PC-3 (cell line): ENCODE data around the gene COL15A1.

Experiments
- CTCF ChIP-seq: fragments of 300-600 bp; sonication (generic); conservative IDR thresholded peaks from 2 replicates; pipeline ENCODE4 v1.5.1; 2017; ENCODE audit warnings: antibody characterized with exemption, low read depth, mild to moderate bottlenecking, low read length
- EZH2phosphoT487 ChIP-seq: fragments of 300-600 bp; sonication (generic); IDR thresholded peaks from 2 replicates; pipeline ENCODE4 v1.6.1; 2018; ENCODE audit warnings: mild to moderate bottlenecking, antibody characterized with exemption, low read length, borderline replicate concordance

GRCh38 chr9:98941946-98942523, 1.7 kb upstream of the COL15A1 start:
- TF ChIP-seq CTCF (no peak), EZH2phosphoT487 (no peak)
